HG02973 (cell line): ENCODE measurements around the gene LGR6.
"Not testable (repeated sequence)": the region's sequence is repeated elsewhere in the genome, so short reads cannot be mapped to it uniquely, and the experiment has no call there.

Experiments used
- ATAC-seq: cut with Tn5 transposase; IDR thresholded peaks from one replicate; pipeline ENCODE4 v1.9.1; 2021; ENCODE audit warnings: moderate library complexity; ENCODE audit not compliant: unreplicated experiment

The LGR6 gene

GRCh38 chr1:202254454-202255252 is 61.1 kb downstream of the LGR6 start:
- no peak for ATAC-seq

- ATAC-seq = no peak
These were observed 61.7 kb downstream of the LGR6 start for GRCh38 chr1:202255343-202255742.

GRCh38 chr1:202259705-202260104 is 66.1 kb downstream of the LGR6 start:
- no peak for ATAC-seq

- ATAC-seq = not testable (repeated sequence)
These were observed 67.8 kb downstream of the LGR6 start for GRCh38 chr1:202261209-202261958.

- ATAC-seq = no peak
These were observed 70.0 kb downstream of the LGR6 start for GRCh38 chr1:202263628-202264027.

GRCh38 chr1:202264300-202264699 is 70.7 kb downstream of the LGR6 start:
- ATAC-seq = no peak

GRCh38 chr1:202264726-202265125 is 71.1 kb downstream of the LGR6 start:
- no peak for ATAC-seq

- no peak for ATAC-seq
These were observed 72.6 kb downstream of the LGR6 start for GRCh38 chr1:202266061-202266765.

GRCh38 chr1:202268032-202268431 is 74.4 kb downstream of the LGR6 start:
- no peak for ATAC-seq

- no peak for ATAC-seq
These were observed 75.2 kb downstream of the LGR6 start for GRCh38 chr1:202268817-202269216.

GRCh38 chr1:202270871-202271326 is 77.3 kb downstream of the LGR6 start:
- ATAC-seq = no peak

GRCh38 chr1:202272103-202272845 is 78.7 kb downstream of the LGR6 start:
- no peak for ATAC-seq

- no peak for ATAC-seq
These were observed 81.0 kb downstream of the LGR6 start for GRCh38 chr1:202274611-202275010.

- ATAC-seq = no peak
These were observed 81.6 kb downstream of the LGR6 start for GRCh38 chr1:202275061-202275770.

GRCh38 chr1:202276081-202276715 is 82.6 kb downstream of the LGR6 start:
- no peak for ATAC-seq

- no peak for ATAC-seq
These were observed 83.3 kb downstream of the LGR6 start for GRCh38 chr1:202276920-202277319.

GRCh38 chr1:202278751-202279150 is 85.2 kb downstream of the LGR6 start:
- ATAC-seq = no peak

GRCh38 chr1:202279806-202280205 is 86.2 kb downstream of the LGR6 start:
- no peak for ATAC-seq

GRCh38 chr1:202280595-202280994 is 87.0 kb downstream of the LGR6 start:
- ATAC-seq = no peak
